ENCODE measurements around the gene LCP1. TPM values are rescaled to one million over a fixed set of nuclear protein-coding genes. Genes with fewer than 3 reads are reported as not detected.

LCP1 gene
- total RNA-seq, 8 experiments from 2014 or later = 0.27 to 0.64 (median 0.35) TPM; not detected in 1

GRCh38 chr13:46116653-46117502 lies 65.1 kb downstream of the LCP1 start:
- in situ Hi-C loops (cut with MboI; ENCODE audit: low pct_unique_long_range_greater_than_20kb in 2 of 9, low sequenced_read_pairs in 9 of 9, unreplicated experiment in 9 of 9) = no loop called here

GRCh38 chr13:46114613-46115012 lies 67.4 kb downstream of the LCP1 start:
- 77 to 98% (median 91%) methylated on average over 5 to 9 of the region's 9 CpGs; no CpG with 5 or more reads in 1 of the 10 experiments for WGBS, 10 experiments
- Histone ChIP-seq H3K4me1 (replicated peaks in 1 of 2) (no peaks in the 10 kb centered on the region), H3K27ac (no peak overlapping the region), H3K4me3 (no peak overlapping the region)
- in situ Hi-C loops (cut with MboI; ENCODE audit: low pct_unique_long_range_greater_than_20kb in 2 of 9, low sequenced_read_pairs in 9 of 9, unreplicated experiment in 9 of 9) = no loop called here
- no peak for ATAC-seq (replicated peaks in 6 of 8)

More at GRCh38 chr13:46116653-46117502, 65.1 kb downstream of the LCP1 start:
- Histone ChIP-seq H3K4me1 (replicated peaks in 1 of 2) (no peaks in the 10 kb centered on the region), H3K27ac (no peak overlapping the region), H3K4me3 (no peak overlapping the region)
- 40 to 100% (median 82%) methylated on average over 1 to 3 of the region's 4 CpGs; no CpG with 5 or more reads in 2 of the 10 experiments for WGBS, 10 experiments
- ATAC-seq (replicated peaks in 6 of 8) = no peak

DNA sequence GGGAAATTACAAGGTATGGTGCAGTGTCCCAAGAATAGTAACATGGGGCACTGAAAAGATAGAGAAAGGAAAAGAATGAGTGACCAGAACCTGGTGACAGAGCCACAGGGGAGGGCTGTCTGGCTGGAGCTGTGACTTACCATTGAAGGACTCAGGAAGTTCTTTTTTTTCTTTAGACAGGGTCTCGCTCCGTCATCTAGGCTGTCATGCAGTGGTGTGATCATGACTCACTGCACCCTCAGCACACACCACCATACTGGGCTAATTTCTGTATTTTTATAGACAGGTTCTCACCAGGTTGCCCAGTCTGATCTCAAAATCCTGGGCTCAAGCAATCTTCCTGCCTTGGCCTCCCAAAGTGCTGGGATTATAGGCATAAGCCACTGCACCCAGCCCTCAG lies 68.4 kb downstream of the LCP1 start:
- in situ Hi-C loops (cut with MboI; ENCODE audit: low pct_unique_long_range_greater_than_20kb in 2 of 9, low sequenced_read_pairs in 9 of 9, unreplicated experiment in 9 of 9) = no loop called here
- peak in 6 of 8 experiments; percentile 50 to 100 (median 92) for ATAC-seq (replicated peaks in 6 of 8)
- H3K27ac ChIP-seq = no peak overlapping the region

DNA sequence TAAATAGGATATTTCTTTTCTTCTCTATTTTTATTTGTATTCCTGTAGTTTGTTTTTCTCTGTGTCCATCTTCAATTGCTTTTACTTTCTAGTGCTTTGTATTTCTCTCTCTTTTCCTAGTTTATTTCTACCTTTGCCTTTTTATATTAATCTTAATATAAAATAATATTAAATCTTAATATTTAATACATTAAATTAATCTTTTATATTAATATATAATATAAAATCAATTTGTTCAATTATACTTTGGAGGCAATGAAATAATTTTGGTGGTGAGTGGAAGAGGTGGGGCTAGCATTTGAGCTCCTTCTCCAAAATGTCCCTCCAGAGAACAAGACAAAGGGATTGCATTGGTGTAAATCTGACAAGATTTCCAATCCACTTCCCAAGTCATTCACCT lies 70.8 kb downstream of the LCP1 start:
- H3K4me1 ChIP-seq (replicated peaks in 1 of 2) = no peaks in the 10 kb centered on the region
- in situ Hi-C loops (cut with MboI; ENCODE audit: low pct_unique_long_range_greater_than_20kb in 2 of 9, low sequenced_read_pairs in 9 of 9, unreplicated experiment in 9 of 9) = no loop called here
- ATAC-seq (replicated peaks in 6 of 8) = no peak
- no peak overlapping the region for H3K27ac ChIP-seq
- H3K4me3 ChIP-seq = no peak overlapping the region

More for the DNA sequence above, 68.4 kb downstream of the LCP1 start:
- Histone ChIP-seq H3K4me3 (no peak overlapping the region), H3K4me1 (replicated peaks in 1 of 2) (no peaks in the 10 kb centered on the region)
- 93 to 100% (median 94%) methylated on average over 2 of the region's 2 CpGs; no CpG with 5 or more reads in 5 of the 10 experiments for WGBS, 10 experiments

GRCh38 chr13:46109451-46109850 lies 72.5 kb downstream of the LCP1 start:
- 17 to 63% (median 37%) methylated on average over 1 to 4 of the region's 4 CpGs; no CpG with 5 or more reads in 4 of the 10 experiments for WGBS, 10 experiments
- in situ Hi-C loops (cut with MboI; ENCODE audit: low pct_unique_long_range_greater_than_20kb in 2 of 9, low sequenced_read_pairs in 9 of 9, unreplicated experiment in 9 of 9) = no loop called here
- ATAC-seq (replicated peaks in 6 of 8) = no peak
- H3K27ac ChIP-seq = no peak overlapping the region
- H3K4me3 ChIP-seq = no peak overlapping the region
- H3K4me1 ChIP-seq (replicated peaks in 1 of 2) = no peaks in the 10 kb centered on the region

GRCh38 chr13:46106839-46107371 lies 75.1 kb downstream of the LCP1 start:
- H3K4me1 ChIP-seq (replicated peaks in 1 of 2) = peaks cover 0 to 3% of the 10 kb centered on the region in 2 donors
- H3K4me3 ChIP-seq = no peak overlapping the region
- ATAC-seq (replicated peaks in 6 of 8) = no peak
- WGBS, 10 experiments = 54 to 97% (median 80%) methylated on average over 3 to 4 of the region's 4 CpGs
- in situ Hi-C loops (cut with MboI; ENCODE audit: low pct_unique_long_range_greater_than_20kb in 2 of 9, low sequenced_read_pairs in 9 of 9, unreplicated experiment in 9 of 9) = no loop called here
- H3K27ac ChIP-seq = no peak overlapping the region

GRCh38 chr13:46104868-46105267 lies 77.1 kb downstream of the LCP1 start, which contains the start of gene CPB2:
Gene CPB2 (minus strand): TSS chr13:46105033. CDS start chr13:46105009, 24 bp downstream.
- Histone ChIP-seq H3K27ac (no peak within 1 kb of the TSS), H3K4me1 (replicated peaks in 1 of 2) (peaks cover 0 to 3% of the 10 kb centered on the region in 2 donors), H3K4me3 (no peak within 1 kb of the TSS)
- 14 to 100% (median 93%) methylated on average over 1 to 4 of the region's 4 CpGs for WGBS, 10 experiments
- in situ Hi-C loops (cut with MboI; ENCODE audit: low pct_unique_long_range_greater_than_20kb in 2 of 9, low sequenced_read_pairs in 9 of 9, unreplicated experiment in 9 of 9) = no loop called here
- no peak for ATAC-seq (replicated peaks in 6 of 8)

GRCh38 chr13:46103037-46103436 lies 78.9 kb downstream of the LCP1 start:
- no peak for ATAC-seq (replicated peaks in 6 of 8)
- no peak overlapping the region for H3K27ac ChIP-seq
- H3K4me1 ChIP-seq (replicated peaks in 1 of 2) = peaks cover 0 to 3% of the 10 kb centered on the region in 2 donors
- WGBS, 10 experiments = 25 to 100% (median 74%) methylated on average over 2 to 6 of the region's 7 CpGs; no CpG with 5 or more reads in 2 of the 10 experiments
- in situ Hi-C loops (cut with MboI; ENCODE audit: low pct_unique_long_range_greater_than_20kb in 2 of 9, low sequenced_read_pairs in 9 of 9, unreplicated experiment in 9 of 9) = no loop called here
- H3K4me3 ChIP-seq = no peak overlapping the region

GRCh38 chr13:46102255-46102605 lies 79.7 kb downstream of the LCP1 start:
- Histone ChIP-seq H3K27ac (no peak overlapping the region), H3K4me3 (no peak overlapping the region), H3K4me1 (replicated peaks in 1 of 2) (peaks cover 0 to 3% of the 10 kb centered on the region in 2 donors)
- in situ Hi-C loops (cut with MboI; ENCODE audit: low pct_unique_long_range_greater_than_20kb in 2 of 9, low sequenced_read_pairs in 9 of 9, unreplicated experiment in 9 of 9) = no loop called here
- ATAC-seq (replicated peaks in 6 of 8) = no peak

GRCh38 chr13:46101484-46102254 lies 80.3 kb downstream of the LCP1 start:
- Histone ChIP-seq H3K4me1 (replicated peaks in 1 of 2) (peaks cover 0 to 3% of the 10 kb centered on the region in 2 donors), H3K27ac (no peak overlapping the region), H3K4me3 (no peak overlapping the region)
- peak in 2 of 8 experiments; percentile 25 to 27 for ATAC-seq (replicated peaks in 6 of 8)
- in situ Hi-C loops (cut with MboI; ENCODE audit: low pct_unique_long_range_greater_than_20kb in 2 of 9, low sequenced_read_pairs in 9 of 9, unreplicated experiment in 9 of 9) = no loop called here
- 38 to 88% (median 62%) methylated on average over 3 to 8 of the region's 8 CpGs; no CpG with 5 or more reads in 1 of the 10 experiments for WGBS, 10 experiments

DNA sequence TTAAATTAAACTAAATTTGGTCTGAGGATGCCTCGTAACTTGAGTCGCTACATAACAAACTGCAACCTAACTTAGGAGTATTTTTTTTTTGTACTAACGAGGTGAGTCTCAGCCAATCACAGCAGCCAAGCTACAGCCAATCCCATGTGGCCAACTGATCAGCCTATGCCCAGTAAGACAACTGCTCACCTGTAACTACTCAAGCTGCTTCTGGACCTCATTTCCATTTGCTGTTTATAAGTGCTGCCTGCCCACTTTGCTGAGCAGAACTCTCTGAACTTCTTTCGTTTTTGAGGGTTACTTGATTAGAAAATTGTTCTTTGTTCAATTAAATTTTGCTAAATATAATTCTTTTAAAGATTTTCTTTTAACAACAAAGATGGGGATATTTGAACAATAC lies 81.0 kb downstream of the LCP1 start:
- in situ Hi-C loops (cut with MboI; ENCODE audit: low pct_unique_long_range_greater_than_20kb in 2 of 9, low sequenced_read_pairs in 9 of 9, unreplicated experiment in 9 of 9) = no loop called here
- 50 to 100% (median 88%) methylated on average over 1 to 4 of the region's 4 CpGs; no CpG with 5 or more reads in 1 of the 10 experiments for WGBS, 10 experiments
- no peak for ATAC-seq (replicated peaks in 6 of 8)
- no peak overlapping the region for H3K4me3 ChIP-seq
- H3K4me1 ChIP-seq (replicated peaks in 1 of 2) = peaks cover 0 to 3% of the 10 kb centered on the region in 2 donors
- H3K27ac ChIP-seq = no peak overlapping the region

GRCh38 chr13:46100191-46100815 lies 81.7 kb downstream of the LCP1 start:
- Histone ChIP-seq H3K4me3 (no peak overlapping the region), H3K27ac (no peak overlapping the region), H3K4me1 (replicated peaks in 1 of 2) (peaks cover 0 to 3% of the 10 kb centered on the region in 2 donors)
- 0 to 100% (median 86%) methylated on average over 1 of the region's 1 CpG; no CpG with 5 or more reads in 4 of the 10 experiments for WGBS, 10 experiments
- in situ Hi-C loops (cut with MboI; ENCODE audit: low pct_unique_long_range_greater_than_20kb in 2 of 9, low sequenced_read_pairs in 9 of 9, unreplicated experiment in 9 of 9) = no loop called here
- peak in 1 of 8 experiments; percentile 61 for ATAC-seq (replicated peaks in 6 of 8)

DNA sequence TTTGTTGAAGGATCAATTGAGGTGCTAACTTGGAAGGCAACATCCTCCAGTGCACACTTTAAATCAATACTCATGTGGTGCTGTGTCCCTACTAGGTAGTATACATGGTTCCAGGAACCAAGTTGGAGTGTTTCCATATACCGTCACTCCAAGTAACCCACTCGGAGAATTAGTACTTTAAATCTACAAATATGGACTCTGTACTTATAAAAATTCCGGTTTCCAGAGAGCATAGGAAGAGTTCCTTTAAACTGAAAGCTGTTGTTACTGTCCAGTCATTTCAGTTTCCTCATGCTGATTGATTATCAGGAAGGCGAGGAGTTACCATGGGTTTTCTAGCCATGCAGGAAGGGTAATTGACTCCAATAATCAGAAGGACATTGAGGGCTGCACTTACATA lies 84.3 kb downstream of the LCP1 start:
- ATAC-seq (replicated peaks in 6 of 8) = no peak
- H3K27ac ChIP-seq = no peak overlapping the region
- no peak overlapping the region for H3K4me3 ChIP-seq
- WGBS, 10 experiments = 37 to 100% (median 94%) methylated on average over 1 to 4 of the region's 4 CpGs
- in situ Hi-C loops (cut with MboI; ENCODE audit: low pct_unique_long_range_greater_than_20kb in 2 of 9, low sequenced_read_pairs in 9 of 9, unreplicated experiment in 9 of 9) = no loop called here
- peaks cover 0 to 3% of the 10 kb centered on the region in 2 donors for H3K4me1 ChIP-seq (replicated peaks in 1 of 2)
